ENCODE results near the gene COL12A1. TPM values are rescaled to one million over a fixed set of nuclear protein-coding genes. Genes with fewer than 3 reads are reported as not detected.

Gene COL12A1
- polyA plus RNA-seq, 1 donor (not counting 4 experiments of a cell fraction or from before 2014, with no cell fraction given), result 96.9 TPM

DNA sequence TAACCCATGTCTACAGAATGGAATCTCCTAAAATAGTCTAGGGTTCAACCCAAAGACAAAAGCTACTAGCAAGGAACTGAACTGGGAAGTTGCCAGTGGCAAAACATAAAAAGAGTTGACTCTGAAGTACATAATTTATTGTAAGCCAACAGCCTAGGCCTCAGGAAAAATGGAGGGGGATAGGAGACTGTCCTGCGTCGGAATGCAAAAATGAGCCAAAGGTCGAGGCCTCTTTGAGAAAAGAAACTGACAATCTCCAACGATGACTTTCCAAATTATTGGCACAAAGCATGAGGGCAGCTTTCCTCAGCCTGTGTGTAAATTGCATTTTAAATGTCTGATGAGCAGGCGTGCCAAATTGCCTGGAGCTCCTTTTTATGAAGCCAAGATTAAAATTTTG, 2.1 kb downstream of the COL12A1 start:
- Histone ChIP-seq H3K9me1 (ENCODE audit: control insufficient read depth, extremely low read depth, insufficient read depth, low read length) (no peaks in the 10 kb centered on the region), H3K4me1 (ENCODE audit: control insufficient read depth, extremely low read depth, insufficient read depth, low read length) (peaks cover 22% of the 10 kb centered on the region), H2AFZ (ENCODE audit: control insufficient read depth, low read length) (no peak overlapping the region), H3K36me3 (ENCODE audit: control insufficient read depth in 2 of 2, extremely low read depth in 1 of 2, insufficient read depth in 2 of 2, low read length in 2 of 2) (peaks cover 3 to 8% of the 10 kb centered on the region in 2 experiments), H3K4me2 (ENCODE audit: control insufficient read depth, extremely low read depth, insufficient read depth, low read depth, low read length) (peak overlapping the region; percentile 88), H3K27me3 (ENCODE audit: control insufficient read depth, extremely low read depth, insufficient read depth, low read length) (no peaks in the 10 kb centered on the region), H3K4me3 (ENCODE audit: control insufficient read depth in 2 of 3, extremely low read depth in 1 of 3, insufficient read depth in 2 of 3, low read depth in 1 of 3, low read length in 3 of 3) (peak overlapping the region; percentile 77 to 98 (median 97)), H3K79me2 (ENCODE audit: control insufficient read depth, insufficient read depth, low read length) (peaks cover 64% of the 10 kb centered on the region), H3K27ac (ENCODE audit: control insufficient read depth, insufficient read depth, low read length) (peak overlapping the region; percentile 92), H3K9me3 (ENCODE audit: control insufficient read depth, low read depth, low read length) (no peaks in the 10 kb centered on the region), H3K9ac (ENCODE audit: control insufficient read depth, extremely low read depth, insufficient read depth, low read length) (peak overlapping the region; percentile 98), H4K20me1 (ENCODE audit: control insufficient read depth, extremely low read depth, insufficient read depth, low read length) (no peaks in the 10 kb centered on the region)
- dilution Hi-C loops (cut with MboI; ENCODE audit: extremely low pct_ligation_motif_present, low sequenced_read_pairs), result no loop called here
- no peak for DNase-seq (ENCODE audit: low read depth, low spot score)
- TF ChIP-seq, protein P1, sequence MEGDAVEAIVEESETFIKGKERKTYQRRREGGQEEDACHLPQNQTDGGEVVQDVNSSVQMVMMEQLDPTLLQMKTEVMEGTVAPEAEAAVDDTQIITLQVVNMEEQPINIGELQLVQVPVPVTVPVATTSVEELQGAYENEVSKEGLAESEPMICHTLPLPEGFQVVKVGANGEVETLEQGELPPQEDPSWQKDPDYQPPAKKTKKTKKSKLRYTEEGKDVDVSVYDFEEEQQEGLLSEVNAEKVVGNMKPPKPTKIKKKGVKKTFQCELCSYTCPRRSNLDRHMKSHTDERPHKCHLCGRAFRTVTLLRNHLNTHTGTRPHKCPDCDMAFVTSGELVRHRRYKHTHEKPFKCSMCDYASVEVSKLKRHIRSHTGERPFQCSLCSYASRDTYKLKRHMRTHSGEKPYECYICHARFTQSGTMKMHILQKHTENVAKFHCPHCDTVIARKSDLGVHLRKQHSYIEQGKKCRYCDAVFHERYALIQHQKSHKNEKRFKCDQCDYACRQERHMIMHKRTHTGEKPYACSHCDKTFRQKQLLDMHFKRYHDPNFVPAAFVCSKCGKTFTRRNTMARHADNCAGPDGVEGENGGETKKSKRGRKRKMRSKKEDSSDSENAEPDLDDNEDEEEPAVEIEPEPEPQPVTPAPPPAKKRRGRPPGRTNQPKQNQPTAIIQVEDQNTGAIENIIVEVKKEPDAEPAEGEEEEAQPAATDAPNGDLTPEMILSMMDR (optimal IDR thresholded peaks at IDR 0.05 in 1 of 3, IDR thresholded peaks at IDR 0.05 in 1 of 3, conservative IDR thresholded peaks at IDR 0.05 in 1 of 3; ENCODE audit: extremely low read depth in 1 of 3, insufficient read depth in 2 of 3, low read length in 3 of 3), result no peak
- no peak for TF ChIP-seq EZH2 (IDR thresholded peaks at IDR 0.05; ENCODE audit: low read length)
- FAIRE-seq, result no peak

DNA sequence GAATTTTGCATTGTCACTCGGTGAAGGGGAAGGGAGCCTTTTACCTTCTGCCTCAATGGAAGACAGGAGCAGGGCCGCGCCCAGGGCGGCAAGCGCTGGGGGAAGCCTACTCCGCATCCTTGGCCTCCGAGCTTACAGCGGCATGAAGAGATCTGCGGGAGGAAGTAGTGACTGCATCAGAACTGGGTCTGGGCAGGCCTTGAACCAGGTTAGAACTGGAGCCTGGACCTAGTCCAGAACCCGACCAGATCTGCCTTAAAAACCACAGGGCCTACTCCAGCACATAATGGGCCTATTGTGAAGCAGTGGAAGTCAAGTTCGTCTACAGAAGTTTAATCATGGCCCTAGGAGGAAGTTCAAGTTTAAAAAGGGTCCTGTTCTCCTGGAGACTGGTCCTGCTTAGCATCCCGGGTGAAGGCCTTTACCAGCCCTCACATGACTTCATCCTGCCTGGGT, 3.1 kb downstream of the COL12A1 start:
- peak; percentile 96 for FAIRE-seq
- peak overlapping the region; percentile 88 for H3K4me2 ChIP-seq (ENCODE audit: control insufficient read depth, extremely low read depth, insufficient read depth, low read depth, low read length)
- H4K20me1 ChIP-seq (ENCODE audit: control insufficient read depth, extremely low read depth, insufficient read depth, low read length), result no peaks in the 10 kb centered on the region
- dilution Hi-C loops (cut with MboI; ENCODE audit: extremely low pct_ligation_motif_present, low sequenced_read_pairs), result no loop called here
- peaks cover 70% of the 10 kb centered on the region for H3K79me2 ChIP-seq (ENCODE audit: control insufficient read depth, insufficient read depth, low read length)
- H3K9me3 ChIP-seq (ENCODE audit: control insufficient read depth, low read depth, low read length), result no peaks in the 10 kb centered on the region
- peaks cover 3 to 8% of the 10 kb centered on the region in 2 experiments for H3K36me3 ChIP-seq (ENCODE audit: control insufficient read depth in 2 of 2, extremely low read depth in 1 of 2, insufficient read depth in 2 of 2, low read length in 2 of 2)
- no peaks in the 10 kb centered on the region for H3K9me1 ChIP-seq (ENCODE audit: control insufficient read depth, extremely low read depth, insufficient read depth, low read length)
- TF ChIP-seq, protein P1 (optimal IDR thresholded peaks at IDR 0.05 in 1 of 3, IDR thresholded peaks at IDR 0.05 in 1 of 3, conservative IDR thresholded peaks at IDR 0.05 in 1 of 3; ENCODE audit: extremely low read depth in 1 of 3, insufficient read depth in 2 of 3, low read length in 3 of 3), result no peak
- TF ChIP-seq EZH2 (IDR thresholded peaks at IDR 0.05; ENCODE audit: low read length), result no peak
- H3K27me3 ChIP-seq (ENCODE audit: control insufficient read depth, extremely low read depth, insufficient read depth, low read length), result no peaks in the 10 kb centered on the region
- peak overlapping the region; percentile 98 for H3K9ac ChIP-seq (ENCODE audit: control insufficient read depth, extremely low read depth, insufficient read depth, low read length)
- peaks cover 22% of the 10 kb centered on the region for H3K4me1 ChIP-seq (ENCODE audit: control insufficient read depth, extremely low read depth, insufficient read depth, low read length)
- H3K27ac ChIP-seq (ENCODE audit: control insufficient read depth, insufficient read depth, low read length), result peak overlapping the region; percentile 55
- DNase-seq (ENCODE audit: low read depth, low spot score), result no peak
- H3K4me3 ChIP-seq (ENCODE audit: control insufficient read depth in 2 of 3, extremely low read depth in 1 of 3, insufficient read depth in 2 of 3, low read depth in 1 of 3, low read length in 3 of 3), result peak overlapping the region; percentile 14 to 29 (median 28)
- no peak overlapping the region for H2AFZ ChIP-seq (ENCODE audit: control insufficient read depth, low read length)

All from keratinocyte (primary cell).